SHP77 (cell line): Measurements from ENCODE around the gene PGF.

Experiments
- DNase-seq, 2 experiments: peaks; one replicate each; lab custom pipeline; 2025; lab: John Stamatoyannopoulos, UW

PGF gene

GRCh38 chr14:74898694-74899093 lies 56.7 kb downstream of the PGF start:
- DNase-seq: no peak

- DNase-seq: no peak
Observed at GRCh38 chr14:74898083-74898482, 57.3 kb downstream of the PGF start.

GRCh38 chr14:74897642-74898041 lies 57.8 kb downstream of the PGF start:
- no peak for DNase-seq

GRCh38 chr14:74896400-74896799 lies 59.0 kb downstream of the PGF start:
- DNase-seq: no peak

- DNase-seq: no peak
Observed at GRCh38 chr14:74893614-74894091, 61.7 kb downstream of the PGF start.

- DNase-seq: no peak
Observed at GRCh38 chr14:74892745-74893144, 62.7 kb downstream of the PGF start.

- no peak for DNase-seq
Observed at GRCh38 chr14:74891870-74892269, 63.5 kb downstream of the PGF start.
